ENCODE measurements around the gene HERPUD1. TPM values are rescaled to one million over a fixed set of nuclear protein-coding genes. Genes with fewer than 3 reads are reported as not detected.

HERPUD1 gene
- total and polyA plus RNA-seq, 2 of the 13 experiments (the other 11 are each of a cell fraction or from before 2014, with no cell fraction given), result 96.2 to 323 TPM

DNA sequence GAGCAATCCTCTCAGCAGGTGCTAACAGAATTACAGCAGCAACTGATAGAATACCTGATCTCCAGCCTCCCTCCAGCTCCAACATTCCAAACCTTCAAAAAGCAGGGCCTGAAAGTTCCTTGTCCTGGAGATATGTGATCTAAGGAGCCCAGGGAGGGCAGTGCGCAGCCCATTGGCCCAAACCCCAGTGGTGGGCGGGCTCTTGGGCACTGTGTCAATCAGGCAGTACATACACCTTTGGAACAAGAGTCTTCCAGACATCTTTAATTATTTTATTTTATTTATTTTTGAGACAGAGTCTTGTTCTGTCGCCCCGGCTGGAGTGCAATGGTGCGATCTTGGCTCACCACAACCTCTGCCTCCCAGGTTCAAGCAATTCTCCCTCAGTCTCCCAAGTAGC is 42.7 kb upstream of the HERPUD1 start:
- ChIA-PET POLR2A (interaction anchor here (1.1 to 1.5 kb wide), 2 partner anchors 33 to 42 kb away, joined by 3 to 7 read pairs; partner anchors contain the start of gene HERPUD1), CTCF (ENCODE audit: low intra/inter-chr PET ratio, low total read pairs) (no interaction called here)
- peaks cover 2 to 7% of the 10 kb centered on the region in 2 experiments; a peak in 3 of 5 replicates for H3K27me3 ChIP-seq (ENCODE audit: control insufficient read depth in 1 of 2, insufficient read depth in 2 of 2, low read length in 2 of 2)
- in situ Hi-C loops (cut with HindIII; ENCODE audit: extremely low pct_ligation_motif_present, low pct_unique_long_range_greater_than_20kb) (no loop called here), intact Hi-C loops (cut with micrococcal nuclease; ENCODE audit: unreplicated experiment) (no loop called here)
- TF ChIP-seq MXI1 (IDR thresholded peaks at IDR 0.05; ENCODE audit: borderline replicate concordance, low read depth, low read length) (no peak), ZNF83 (CRISPR knock-in tag; IDR thresholded peaks at IDR 0.05; ENCODE audit: borderline replicate concordance) (no peak)
- TF ChIP-seq, protein P1, sequence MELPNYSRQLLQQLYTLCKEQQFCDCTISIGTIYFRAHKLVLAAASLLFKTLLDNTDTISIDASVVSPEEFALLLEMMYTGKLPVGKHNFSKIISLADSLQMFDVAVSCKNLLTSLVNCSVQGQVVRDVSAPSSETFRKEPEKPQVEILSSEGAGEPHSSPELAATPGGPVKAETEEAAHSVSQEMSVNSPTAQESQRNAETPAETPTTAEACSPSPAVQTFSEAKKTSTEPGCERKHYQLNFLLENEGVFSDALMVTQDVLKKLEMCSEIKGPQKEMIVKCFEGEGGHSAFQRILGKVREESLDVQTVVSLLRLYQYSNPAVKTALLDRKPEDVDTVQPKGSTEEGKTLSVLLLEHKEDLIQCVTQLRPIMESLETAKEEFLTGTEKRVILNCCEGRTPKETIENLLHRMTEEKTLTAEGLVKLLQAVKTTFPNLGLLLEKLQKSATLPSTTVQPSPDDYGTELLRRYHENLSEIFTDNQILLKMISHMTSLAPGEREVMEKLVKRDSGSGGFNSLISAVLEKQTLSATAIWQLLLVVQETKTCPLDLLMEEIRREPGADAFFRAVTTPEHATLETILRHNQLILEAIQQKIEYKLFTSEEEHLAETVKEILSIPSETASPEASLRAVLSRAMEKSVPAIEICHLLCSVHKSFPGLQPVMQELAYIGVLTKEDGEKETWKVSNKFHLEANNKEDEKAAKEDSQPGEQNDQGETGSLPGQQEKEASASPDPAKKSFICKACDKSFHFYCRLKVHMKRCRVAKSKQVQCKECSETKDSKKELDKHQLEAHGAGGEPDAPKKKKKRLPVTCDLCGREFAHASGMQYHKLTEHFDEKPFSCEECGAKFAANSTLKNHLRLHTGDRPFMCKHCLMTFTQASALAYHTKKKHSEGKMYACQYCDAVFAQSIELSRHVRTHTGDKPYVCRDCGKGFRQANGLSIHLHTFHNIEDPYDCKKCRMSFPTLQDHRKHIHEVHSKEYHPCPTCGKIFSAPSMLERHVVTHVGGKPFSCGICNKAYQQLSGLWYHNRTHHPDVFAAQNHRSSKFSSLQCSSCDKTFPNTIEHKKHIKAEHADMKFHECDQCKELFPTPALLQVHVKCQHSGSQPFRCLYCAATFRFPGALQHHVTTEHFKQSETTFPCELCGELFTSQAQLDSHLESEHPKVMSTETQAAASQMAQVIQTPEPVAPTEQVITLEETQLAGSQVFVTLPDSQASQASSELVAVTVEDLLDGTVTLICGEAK (IDR thresholded peaks at IDR 0.05), result no peak
- TF ChIP-seq, protein P1 (CRISPR knock-in tag; IDR thresholded peaks at IDR 0.05), result no peak
- H4K20me1 ChIP-seq (ENCODE audit: insufficient read depth, low read length), result no peaks in the 10 kb centered on the region
- no peaks in the 10 kb centered on the region; the same call in 1 of the 2 replicates for H3K4me1 ChIP-seq (ENCODE audit: insufficient read depth, low read length)
- ATAC-seq (no peak), FAIRE-seq (no peak), DNase-seq (ENCODE audit: low spot score) (no peak)
- H3K4me2 ChIP-seq (ENCODE audit: low read depth, low read length), result no peak overlapping the region
- WGBS (ENCODE audit: low lambda C conversion rate), result 83% methylated on average over 5 of the region's 5 CpGs
- no peak overlapping the region for H3K27ac ChIP-seq (ENCODE audit: extremely low read length, insufficient read depth, low read length)
- no peak overlapping the region for H3K4me3 ChIP-seq (replicated peaks in 1 of 3; ENCODE audit: insufficient read depth in 1 of 3, low read depth in 2 of 3, low read length in 3 of 3)
- H3K36me3 ChIP-seq (replicated peaks in 1 of 2; ENCODE audit: control insufficient read depth in 1 of 2, insufficient read depth in 2 of 2, low read length in 2 of 2), result no peaks in the 10 kb centered on the region
- no peak overlapping the region for H3K9ac ChIP-seq (ENCODE audit: insufficient read depth, low read depth, low read length)
- no TSS peak for BruUV-seq (replicated peaks)
- H2AFZ ChIP-seq (ENCODE audit: low read length), result no peak overlapping the region
- no peaks in the 10 kb centered on the region for H3K9me3 ChIP-seq (ENCODE audit: low read length)
- H3K79me2 ChIP-seq (ENCODE audit: insufficient read depth, low read length), result no peaks in the 10 kb centered on the region
